Measurements from ENCODE around the gene DMRT3.

The DMRT3 gene

DNA sequence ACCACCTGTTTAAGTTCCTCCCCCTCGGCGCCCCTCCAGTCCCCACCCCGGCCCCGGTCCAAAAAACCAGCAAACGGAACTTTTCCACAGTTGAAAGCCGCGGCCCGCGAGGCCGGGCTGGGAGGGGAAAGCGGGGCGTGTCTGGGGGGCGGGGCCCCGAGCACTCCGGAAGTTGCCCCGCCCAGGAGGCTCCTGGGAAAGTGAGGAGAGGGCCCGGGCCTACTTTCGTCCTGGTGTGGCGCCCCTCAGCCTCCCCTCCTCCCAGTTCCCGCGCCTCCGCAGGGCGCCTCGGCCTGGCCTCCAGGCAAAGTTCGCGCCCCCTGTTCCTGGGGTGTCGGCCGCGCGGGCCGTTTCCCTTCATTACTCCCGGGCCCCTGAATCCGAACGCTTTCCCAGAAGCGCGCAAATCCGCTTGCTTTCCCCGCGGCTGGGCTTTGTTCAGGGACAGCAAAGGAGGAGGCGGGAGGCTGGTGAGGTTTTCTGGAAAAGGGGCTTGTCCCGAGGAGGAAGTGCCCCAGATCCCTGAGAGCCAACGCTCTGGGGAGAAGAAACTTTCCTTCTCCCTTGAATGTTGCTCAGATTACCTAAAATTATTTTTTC lies 4.5 kb upstream of the DMRT3 start:
- FAIRE-seq: no peak

GRCh38 chr9:972501-973294 lies 3.8 kb upstream of the DMRT3 start:
- no peak for FAIRE-seq

GRCh38 chr9:973295-973834 lies 3.1 kb upstream of the DMRT3 start:
- FAIRE-seq: no peak

- no peak for FAIRE-seq
Observed at GRCh38 chr9:974031-974995, 2.1 kb upstream of the DMRT3 start.

GRCh38 chr9:974996-975739 lies 1.3 kb upstream of the DMRT3 start:
- FAIRE-seq: no peak

DNA sequence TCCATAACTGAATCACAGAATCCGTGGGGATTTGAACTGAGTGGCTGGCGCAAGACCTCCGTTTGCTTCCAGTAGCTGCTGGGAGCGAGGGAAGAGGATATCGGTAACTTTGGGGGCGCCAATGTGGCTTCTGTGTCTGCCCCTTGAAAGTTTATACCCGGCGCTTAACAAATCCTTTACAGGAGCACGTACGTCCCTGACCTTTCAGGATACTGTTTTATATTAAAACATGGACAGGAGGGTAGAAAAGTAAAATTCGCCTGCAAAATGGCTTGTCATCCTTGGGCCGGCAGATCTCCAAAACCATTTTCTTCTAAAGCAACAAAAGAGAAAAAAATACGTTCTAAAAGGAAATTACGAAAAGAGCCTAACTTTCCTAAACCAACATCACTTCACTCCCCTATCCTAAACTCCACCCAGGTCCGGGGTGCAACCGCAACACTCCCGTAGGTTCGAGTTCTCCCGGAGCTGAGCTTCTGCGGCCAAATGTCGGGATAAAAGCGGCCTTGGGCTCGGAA lies 656 bp upstream of the DMRT3 start:
- no peak for FAIRE-seq

DNA sequence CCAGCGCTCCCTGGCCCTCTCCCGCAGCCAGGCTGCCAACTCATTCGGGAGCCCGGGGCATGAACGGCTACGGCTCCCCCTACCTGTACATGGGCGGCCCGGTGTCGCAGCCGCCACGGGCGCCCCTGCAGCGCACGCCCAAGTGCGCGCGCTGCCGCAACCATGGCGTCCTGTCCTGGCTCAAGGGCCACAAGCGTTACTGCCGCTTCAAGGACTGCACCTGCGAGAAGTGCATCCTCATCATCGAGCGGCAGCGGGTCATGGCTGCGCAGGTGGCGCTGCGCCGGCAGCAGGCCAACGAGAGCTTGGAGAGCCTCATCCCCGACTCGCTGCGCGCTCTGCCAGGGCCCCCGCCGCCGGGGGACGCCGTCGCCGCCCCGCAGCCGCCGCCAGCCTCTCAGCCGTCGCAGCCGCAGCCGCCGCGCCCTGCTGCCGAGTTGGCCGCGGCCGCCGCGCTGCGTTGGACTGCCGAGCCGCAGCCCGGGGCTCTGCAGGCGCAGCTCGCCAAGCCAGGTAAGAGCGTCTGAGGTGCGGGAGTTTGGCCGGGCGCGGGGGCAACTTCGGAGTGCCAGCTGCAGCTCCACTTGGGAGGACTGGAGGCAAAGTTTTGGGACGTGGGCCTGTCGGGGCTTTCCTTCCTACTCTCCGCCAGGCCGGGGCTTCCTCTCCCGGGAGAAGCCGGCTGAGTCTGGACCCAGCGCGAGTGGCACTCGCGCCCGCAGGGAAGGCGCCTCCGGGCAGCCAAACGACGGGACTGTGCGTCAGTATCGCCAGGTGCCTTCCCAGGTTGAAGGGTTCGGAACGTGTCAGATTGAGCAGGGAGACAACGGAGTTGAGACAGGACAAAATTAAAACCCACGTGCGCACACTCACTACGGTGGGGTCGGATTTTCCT lies 735 bp downstream of the DMRT3 start:
- FAIRE-seq: no peak

- no peak for FAIRE-seq
Observed at GRCh38 chr9:977838-978830, 1.7 kb downstream of the DMRT3 start.

DNA sequence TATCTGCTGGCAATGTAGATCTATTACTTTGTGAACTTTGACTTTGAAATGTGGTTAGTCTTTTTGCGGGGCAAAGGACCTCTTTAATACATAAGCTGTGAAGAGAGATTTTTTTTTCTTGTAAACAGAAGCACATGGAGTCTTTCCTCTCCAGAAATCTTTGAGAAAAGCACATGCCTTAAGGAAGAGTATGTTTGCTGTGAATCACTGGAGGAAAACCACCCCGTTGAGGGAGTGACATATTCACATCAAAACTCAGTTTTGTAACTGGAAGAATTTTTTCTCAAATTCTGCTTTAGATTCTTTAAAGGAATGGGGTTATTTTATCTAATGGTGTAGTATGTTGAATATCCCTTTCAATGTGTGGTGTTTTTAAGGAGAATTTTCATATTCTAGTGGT lies 3.5 kb downstream of the DMRT3 start:
- FAIRE-seq: no peak

GRCh38 chr9:980640-981039 lies 4.2 kb downstream of the DMRT3 start:
- FAIRE-seq: no peak

GRCh38 chr9:981491-981898 lies 5.0 kb downstream of the DMRT3 start:
- FAIRE-seq: no peak

DNA sequence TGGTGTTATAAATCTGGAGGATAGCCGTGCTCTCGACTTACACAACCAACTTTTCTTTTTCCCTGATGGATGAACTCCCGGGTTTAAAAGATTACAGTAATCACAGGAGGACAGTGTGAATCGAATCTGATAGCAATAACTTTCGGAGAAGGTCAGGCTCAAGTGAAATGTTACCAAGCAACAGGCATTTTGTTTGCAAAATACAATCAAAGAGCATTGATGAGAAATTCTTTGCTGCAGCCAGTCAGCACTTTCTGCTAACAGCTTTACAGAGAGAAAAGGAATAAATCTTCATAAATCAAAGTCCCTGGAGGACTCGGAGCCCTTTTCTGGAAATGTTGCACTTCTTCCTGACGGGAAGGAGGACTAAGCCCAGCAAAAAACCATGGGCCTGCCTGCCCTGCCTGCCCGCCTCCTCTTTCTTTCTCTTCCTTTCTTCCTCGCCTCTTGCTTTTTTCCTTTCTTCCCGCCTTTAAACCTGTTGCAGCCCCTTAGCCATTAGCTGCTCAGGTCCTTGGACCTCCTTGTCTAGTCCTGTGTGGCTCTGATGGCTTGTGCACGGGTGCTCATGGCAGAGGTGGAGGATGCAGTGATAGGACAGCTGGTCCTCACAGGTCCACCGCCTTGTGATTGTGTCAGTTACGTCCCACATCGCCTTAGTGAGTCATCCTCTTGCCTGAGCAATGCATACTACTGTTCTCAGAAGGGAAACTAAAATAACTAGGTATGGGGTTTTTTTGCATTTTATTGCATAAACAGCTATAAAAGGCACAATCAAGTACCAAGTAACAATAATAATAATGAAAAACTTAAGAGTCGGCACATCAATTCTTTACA lies 6.2 kb downstream of the DMRT3 start:
- no peak for FAIRE-seq

- FAIRE-seq: no peak
Observed at GRCh38 chr9:994005-994404, 17.6 kb downstream of the DMRT3 start.

DNA sequence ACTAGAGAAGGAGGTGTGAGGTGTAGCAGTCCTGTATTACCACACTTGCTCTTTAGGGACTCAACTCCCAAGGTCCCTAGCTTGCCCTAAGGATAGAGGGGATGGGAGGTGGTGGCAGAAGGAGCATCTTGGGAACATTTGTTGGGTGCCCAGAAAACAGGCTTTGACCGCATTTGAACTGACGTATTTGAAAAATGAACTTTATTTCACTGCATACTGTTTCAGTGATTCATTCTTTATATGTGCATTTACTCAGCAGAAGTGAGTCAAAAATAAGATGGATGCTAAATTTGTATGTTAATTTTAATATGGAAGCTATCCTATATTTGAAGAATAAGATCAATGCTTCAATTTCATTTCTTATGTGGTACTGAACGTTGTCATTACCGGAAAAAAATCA lies 18.7 kb downstream of the DMRT3 start:
- FAIRE-seq: no peak

GRCh38 chr9:995781-996180 lies 19.3 kb downstream of the DMRT3 start:
- no peak for FAIRE-seq

GRCh38 chr9:998299-999110 lies 22.1 kb downstream of the DMRT3 start:
- FAIRE-seq: peak; percentile 5

DNA sequence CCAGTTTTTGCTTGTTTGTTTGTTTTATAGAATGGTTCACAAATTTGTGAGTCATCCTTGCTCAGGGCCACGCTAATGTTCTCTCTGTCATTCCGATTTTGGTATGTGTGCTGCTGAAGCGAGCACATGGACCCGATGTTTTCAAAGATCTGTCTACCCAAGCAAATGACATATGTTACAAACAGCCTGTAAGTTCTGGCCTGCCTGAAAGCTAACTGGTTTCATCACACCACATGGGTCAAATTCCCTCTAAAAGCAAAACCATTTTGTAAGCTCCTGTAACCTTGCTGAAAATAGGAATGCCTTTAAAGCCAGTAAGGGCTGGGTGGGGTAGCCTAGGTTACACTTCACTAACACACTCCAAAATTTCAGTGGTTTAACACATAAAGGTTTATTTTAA lies 25.4 kb downstream of the DMRT3 start:
- FAIRE-seq: no peak

- FAIRE-seq: no peak
Observed at GRCh38 chr9:1002678-1003077, 26.2 kb downstream of the DMRT3 start.
